ENCODE measurements around the gene NFKBIE.

The NFKBIE gene

DNA sequence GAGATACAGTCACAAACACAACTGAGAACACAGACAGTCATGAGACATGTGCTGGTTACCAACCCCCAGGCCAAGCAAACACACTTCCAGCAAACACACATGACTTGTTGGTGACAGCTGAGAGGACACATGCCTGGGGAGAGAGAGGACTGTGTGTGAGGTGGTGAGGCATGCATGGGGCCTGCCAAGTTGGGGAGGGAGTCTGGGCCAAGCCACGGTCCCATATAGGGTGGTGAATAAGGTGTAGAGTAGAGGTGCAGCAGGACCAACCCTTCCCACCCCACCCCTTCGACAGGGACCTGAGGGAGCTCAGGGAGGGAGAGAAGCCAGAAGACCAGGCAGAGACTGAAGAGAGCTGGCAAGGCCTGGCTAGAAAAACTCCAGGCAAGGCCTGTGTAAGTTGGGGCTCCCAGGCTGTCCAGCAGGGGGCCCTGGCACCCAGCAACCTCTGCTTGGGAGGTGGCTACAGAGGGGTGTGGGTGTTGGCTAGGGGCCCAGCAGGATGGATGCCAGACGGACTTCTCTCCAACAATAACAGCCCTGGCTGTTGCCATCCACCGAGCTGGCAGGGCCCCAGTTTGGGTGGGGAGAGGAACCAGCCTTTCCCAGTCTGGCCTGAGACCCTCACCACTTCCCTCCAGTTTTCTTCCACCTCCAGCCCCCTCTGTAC lies 43.9 kb downstream of the NFKBIE start:
- peak overlapping the region; percentile 3 for H3K4me3 ChIP-seq (ENCODE audit: low read depth, low read length)
- DNase-seq (ENCODE audit: low read depth), result no peak

DNA sequence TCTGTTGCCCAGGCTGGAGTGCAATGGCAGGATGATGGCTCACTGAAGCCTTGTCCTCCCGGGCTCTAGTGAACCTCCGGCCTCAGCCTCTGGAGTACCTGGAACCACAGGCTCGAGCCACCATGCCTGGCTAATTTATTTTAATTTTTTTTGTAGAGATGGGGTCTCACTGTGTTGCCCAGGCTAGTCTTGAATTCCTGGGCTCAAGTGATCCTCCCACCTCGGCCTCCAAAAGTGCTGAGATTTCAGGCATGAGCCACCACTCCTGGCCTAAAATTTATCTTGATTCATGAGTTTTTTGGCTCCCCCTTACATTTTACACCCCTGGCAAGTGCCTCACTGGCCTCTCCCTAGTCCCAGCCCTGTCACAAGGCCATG lies 44.4 kb downstream of the NFKBIE start:
- no peak for DNase-seq (ENCODE audit: low read depth)
- H3K4me3 ChIP-seq (ENCODE audit: low read depth, low read length), result no peak overlapping the region

DNA sequence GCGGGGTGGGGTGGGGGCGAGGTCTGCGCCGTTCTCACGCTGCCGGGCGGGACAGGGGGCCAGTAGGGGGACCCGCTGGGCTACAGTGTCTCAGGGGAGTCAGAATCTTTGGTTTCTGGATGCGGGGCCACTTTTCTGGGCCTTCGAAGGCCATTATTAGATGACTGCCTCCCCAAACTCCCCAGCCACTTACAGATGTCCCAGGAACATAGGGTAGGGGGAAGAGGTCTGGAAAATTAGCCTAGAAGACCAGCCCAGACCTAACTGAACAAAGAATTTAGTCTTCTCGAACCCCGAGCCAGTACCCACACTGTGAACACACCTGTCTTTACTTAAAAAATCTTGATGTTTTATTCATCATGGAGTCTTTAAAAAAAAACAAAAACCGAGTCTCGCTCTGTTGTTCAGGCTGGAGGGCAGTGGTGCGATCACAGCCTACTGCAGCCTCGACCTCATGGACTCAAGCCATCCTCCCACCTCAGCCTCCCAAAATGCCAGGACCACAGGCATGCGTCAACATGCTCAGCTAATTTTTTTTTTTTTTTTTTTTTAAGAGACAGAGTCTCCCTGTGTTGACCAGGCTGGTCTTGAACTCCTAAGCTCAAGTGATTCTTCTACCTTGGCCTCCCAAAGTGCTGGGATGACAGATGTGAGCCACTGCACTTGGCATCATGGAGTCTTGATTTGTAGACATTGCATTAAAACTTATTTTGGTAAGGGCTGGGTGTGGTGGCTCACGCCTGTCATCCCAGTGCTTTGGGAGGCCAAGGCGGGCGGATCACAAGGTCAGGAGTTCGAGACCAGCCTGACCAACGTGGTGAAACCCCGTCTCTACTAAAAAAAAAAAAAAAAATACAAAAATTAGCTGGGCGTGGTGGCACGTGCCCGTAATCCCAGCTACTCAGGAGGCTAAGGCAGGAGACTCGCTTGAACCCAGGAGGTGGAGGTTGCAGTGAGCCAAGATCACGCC lies 45.3 kb downstream of the NFKBIE start:
- peak overlapping the region; percentile 38 for H3K4me3 ChIP-seq (ENCODE audit: low read depth, low read length)
- no peak for DNase-seq (ENCODE audit: low read depth)

DNA sequence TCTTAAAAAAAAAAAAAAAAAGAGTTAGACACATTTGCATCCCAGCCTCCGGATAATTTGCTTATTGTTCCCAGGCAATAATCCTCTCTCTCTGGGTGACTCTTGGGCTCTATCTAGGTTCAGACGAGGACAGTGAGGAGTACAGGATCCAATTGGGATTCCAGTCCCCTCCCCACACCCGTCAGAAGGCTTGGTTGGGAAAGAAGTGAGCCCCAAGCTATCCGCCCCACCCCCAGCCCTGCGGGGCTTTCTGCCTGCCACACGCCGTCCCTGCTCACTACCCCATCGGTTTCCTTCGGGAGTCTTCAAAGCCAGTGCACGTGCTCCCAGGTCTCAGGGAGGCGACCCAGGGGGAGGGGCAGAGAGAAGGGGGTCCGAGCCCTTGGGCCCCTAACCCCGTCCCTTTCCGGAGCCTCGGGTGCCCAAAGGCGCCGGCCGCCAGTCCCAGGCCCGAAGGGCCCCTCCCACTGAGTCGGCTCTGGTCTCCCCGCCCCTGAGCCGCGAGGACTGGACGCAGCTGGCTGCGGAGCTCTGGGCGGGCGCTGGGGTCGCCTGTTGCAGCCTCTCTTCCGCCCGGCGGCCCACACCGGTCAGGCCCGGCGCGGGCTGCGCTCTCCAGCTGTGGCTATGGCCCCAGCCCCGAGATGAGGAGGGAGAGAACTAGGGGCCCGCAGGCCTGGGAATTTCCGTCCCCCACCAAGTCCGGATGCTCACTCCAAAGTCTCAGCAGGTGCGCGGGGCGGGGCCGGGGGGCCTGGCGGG lies 46.1 kb downstream of the NFKBIE start:
- DNase-seq (ENCODE audit: low read depth), result no peak
- peak overlapping the region; percentile 46 for H3K4me3 ChIP-seq (ENCODE audit: low read depth, low read length)

DNA sequence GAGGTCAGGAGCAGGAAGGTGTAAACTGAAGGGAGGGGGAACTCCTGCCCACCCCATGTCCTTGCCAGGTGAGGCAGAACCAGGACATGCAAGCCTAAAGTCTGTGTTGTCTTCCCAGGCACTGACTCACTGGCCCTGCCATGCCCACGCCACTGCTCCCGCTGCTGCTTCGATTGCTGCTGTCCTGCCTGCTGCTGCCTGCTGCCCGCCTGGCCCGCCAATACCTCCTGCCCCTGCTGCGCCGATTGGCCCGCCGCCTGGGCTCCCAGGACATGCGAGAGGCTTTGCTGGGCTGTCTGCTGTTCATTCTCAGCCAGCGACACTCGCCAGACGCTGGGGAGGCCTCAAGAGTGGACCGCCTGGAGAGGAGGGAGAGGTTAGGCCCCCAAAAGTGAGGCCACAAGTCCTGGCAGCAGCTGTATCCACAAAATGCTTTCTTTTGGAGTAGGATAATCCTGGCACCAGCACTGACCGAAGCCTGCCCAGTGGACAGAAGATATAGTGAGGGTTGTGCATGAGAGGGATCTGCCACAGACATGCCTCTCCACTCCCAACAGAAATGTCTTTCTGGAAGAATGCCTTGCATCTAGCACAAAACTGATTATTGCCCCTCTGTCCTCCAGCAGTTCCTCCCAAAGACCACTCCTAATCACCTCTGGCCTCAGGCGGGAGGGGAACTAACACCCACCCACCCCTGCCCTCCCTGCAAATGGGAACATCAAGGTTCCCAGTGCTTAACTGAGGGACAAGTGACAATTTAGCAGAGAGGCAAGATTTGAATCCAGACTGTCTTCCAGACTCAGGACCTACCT lies 47.8 kb downstream of the NFKBIE start:
- no peak for DNase-seq (ENCODE audit: low read depth)
- peak overlapping the region; percentile 46 for H3K4me3 ChIP-seq (ENCODE audit: low read depth, low read length)

DNA sequence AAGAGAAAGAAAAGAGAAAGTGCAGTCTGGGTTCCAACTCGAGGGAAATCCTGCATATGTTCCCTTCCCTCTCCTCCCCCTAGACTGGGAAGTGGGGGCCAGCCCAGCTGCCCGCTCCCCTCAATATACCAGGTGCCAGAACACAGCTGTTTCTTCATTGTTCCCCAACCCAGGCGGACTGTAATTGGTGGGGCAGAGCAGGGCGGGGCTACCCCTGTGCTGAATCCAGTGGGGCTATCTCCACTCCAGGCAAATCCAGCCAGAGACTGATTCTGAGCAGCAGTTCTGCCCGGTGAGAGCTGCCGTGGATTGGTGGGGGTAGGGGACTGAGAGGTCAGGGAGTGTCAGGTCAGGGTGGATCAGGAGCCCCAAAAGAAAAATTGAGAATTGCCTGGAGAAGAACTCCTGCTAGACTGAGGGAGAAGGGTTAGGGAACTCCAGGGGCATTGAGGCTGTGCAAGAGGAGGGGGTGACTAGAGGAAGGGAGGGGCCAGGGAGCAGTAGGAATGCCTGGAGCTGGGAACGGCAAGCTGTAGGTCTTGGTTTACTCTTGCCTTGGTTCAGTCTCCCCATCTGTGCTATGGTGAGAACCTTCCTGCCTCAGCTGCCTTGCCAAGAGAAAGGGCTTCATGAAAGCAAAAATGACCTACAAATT lies 48.5 kb downstream of the NFKBIE start, which contains the start of gene MYMX:
Gene MYMX (plus strand): TSS at position 250 of the 655 bp plus-strand sequence. CDS start 546 bp downstream, outside the sequence.
- H3K4me3 ChIP-seq (ENCODE audit: low read depth, low read length), result peak within 1 kb of the TSS; percentile 46
- DNase-seq (ENCODE audit: low read depth), result no peak

DNA sequence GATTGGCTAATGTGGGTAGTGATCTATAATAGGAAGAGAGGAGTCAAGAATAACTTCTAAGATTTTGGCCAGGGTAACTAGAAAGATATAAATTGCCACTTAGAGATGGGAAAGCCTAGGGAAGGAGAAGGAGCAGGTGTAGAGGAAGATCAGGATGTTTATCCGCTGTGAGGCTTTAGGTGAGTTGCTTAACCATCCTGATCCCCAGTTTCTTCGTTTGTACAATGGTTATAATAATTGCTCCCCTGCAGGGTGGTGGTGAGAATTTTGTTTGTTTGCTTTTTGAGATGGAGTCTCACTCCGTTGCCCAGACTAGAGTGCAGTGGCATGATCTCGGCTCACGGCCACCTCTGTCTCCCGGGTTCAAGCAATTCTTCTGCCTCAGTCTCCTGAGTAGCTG lies 51.0 kb downstream of the NFKBIE start:
- DNase-seq (ENCODE audit: low read depth), result no peak
- H3K4me3 ChIP-seq (ENCODE audit: low read depth, low read length), result no peak overlapping the region

DNA sequence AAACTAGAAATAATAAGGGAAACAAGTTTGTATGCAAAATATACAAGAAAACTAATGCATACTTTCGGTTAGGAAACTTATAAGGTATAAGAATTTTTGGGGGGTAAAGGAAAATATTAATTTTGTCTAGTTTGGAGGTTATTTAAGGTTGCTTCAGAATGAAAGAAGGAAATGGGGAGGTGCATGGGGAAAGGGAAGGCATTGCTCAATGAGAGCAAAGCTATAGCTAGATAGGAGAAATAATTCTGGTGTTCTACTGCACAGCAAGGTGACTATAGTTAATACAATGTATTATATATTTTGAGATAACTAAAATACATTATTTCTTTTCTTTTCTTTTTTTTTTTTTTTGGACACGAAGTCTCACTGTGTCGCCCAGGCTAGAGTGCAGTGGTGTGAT lies 54.1 kb downstream of the NFKBIE start:
- no peak for DNase-seq (ENCODE audit: low read depth)

More for the DNA sequence above, 54.1 kb downstream of the NFKBIE start:
- H3K4me3 ChIP-seq (ENCODE audit: low read depth, low read length), result no peak overlapping the region
